Retina (tissue), 1 donor: ENCODE measurements around the gene HGF.
"Not testable (repeated sequence)": the region's sequence is repeated elsewhere in the genome, so short reads cannot be mapped to it uniquely, and the experiment has no call there.

ENCODE experiments used
- DNase-seq: peaks from one replicate; pipeline ENCODE4 v3.0.0-alpha.2; 2016

HGF gene

GRCh38 chr7:81775560-81775959 lies 5.7 kb upstream of the HGF start:
- no peak for DNase-seq

GRCh38 chr7:81774551-81774950 lies 4.7 kb upstream of the HGF start:
- no peak for DNase-seq

- DNase-seq: no peak
Observed at GRCh38 chr7:81770728-81771223, 929 bp upstream of the HGF start.

- no peak for DNase-seq
Observed at GRCh38 chr7:81768951-81769778, 682 bp downstream of the HGF start.

- no peak for DNase-seq
Observed at GRCh38 chr7:81767926-81768325, 1.9 kb downstream of the HGF start.

GRCh38 chr7:81761821-81762220 lies 8.0 kb downstream of the HGF start:
- no peak for DNase-seq

- DNase-seq: no peak
Observed at GRCh38 chr7:81761031-81761430, 8.8 kb downstream of the HGF start.

- DNase-seq: no peak
Observed at GRCh38 chr7:81754918-81755696, 14.7 kb downstream of the HGF start.

- no peak for DNase-seq
Observed at GRCh38 chr7:81753392-81753791, 16.5 kb downstream of the HGF start.

GRCh38 chr7:81752318-81752714 lies 17.5 kb downstream of the HGF start:
- no peak for DNase-seq

GRCh38 chr7:81751619-81752317 lies 18.1 kb downstream of the HGF start:
- no peak for DNase-seq

GRCh38 chr7:81745637-81746036 lies 24.2 kb downstream of the HGF start:
- no peak for DNase-seq

GRCh38 chr7:81744389-81744788 lies 25.5 kb downstream of the HGF start:
- DNase-seq: no peak

- DNase-seq: no peak
Observed at GRCh38 chr7:81743665-81744064, 26.2 kb downstream of the HGF start.

- no peak for DNase-seq
Observed at GRCh38 chr7:81743201-81743600, 26.6 kb downstream of the HGF start.

GRCh38 chr7:81740403-81740802 lies 29.4 kb downstream of the HGF start:
- no peak for DNase-seq

- no peak for DNase-seq
Observed at GRCh38 chr7:81736091-81736490, 33.8 kb downstream of the HGF start.

- DNase-seq: no peak
Observed at GRCh38 chr7:81725812-81726127, 44.1 kb downstream of the HGF start.

GRCh38 chr7:81725003-81725811 lies 44.6 kb downstream of the HGF start:
- DNase-seq: no peak

GRCh38 chr7:81722250-81722649 lies 47.6 kb downstream of the HGF start:
- not testable (repeated sequence) for DNase-seq

GRCh38 chr7:81721437-81721836 lies 48.4 kb downstream of the HGF start:
- DNase-seq: no peak

GRCh38 chr7:81719865-81720264 lies 50.0 kb downstream of the HGF start:
- no peak for DNase-seq
